Measurements from ENCODE around the gene ADARB2. TPM values are rescaled to one million over a fixed set of nuclear protein-coding genes. Genes with fewer than 3 reads are reported as not detected.
A peak's percentile ranks its signal among the peaks of the same experiment; 100 is the strongest.

Gene ADARB2
- total RNA-seq, 1 donor from 2014 or later: 0.80 TPM

GRCh38 chr10:1556496-1556895, 180.8 kb downstream of the ADARB2 start:
- Histone ChIP-seq H3K27me3 (ENCODE audit: low read depth) (peaks cover 16% of the 10 kb centered on the region), H3K36me3 (no peaks in the 10 kb centered on the region), H3K27ac (no peak overlapping the region), H3K9me3 (no peaks in the 10 kb centered on the region), H3K4me3 (no peak overlapping the region), H3K4me1 (no peaks in the 10 kb centered on the region)
- intact Hi-C loops (cut with DNase I): no loop called here
- ATAC-seq (no peak), DNase-seq (no peak)
- TF ChIP-seq CTCF (IDR thresholded peaks at IDR 0.05): no peak

- no peak for TF ChIP-seq CTCF (IDR thresholded peaks at IDR 0.05)
- no peak overlapping the region for H3K4me3 ChIP-seq
- no peak overlapping the region for H3K27ac ChIP-seq
- no peaks in the 10 kb centered on the region for H3K36me3 ChIP-seq
- H3K27me3 ChIP-seq (ENCODE audit: low read depth): peaks cover 11% of the 10 kb centered on the region
- no peaks in the 10 kb centered on the region for H3K9me3 ChIP-seq
- DNase-seq: peak; percentile 20
- no peak for ATAC-seq
- no peaks in the 10 kb centered on the region for H3K4me1 ChIP-seq
- intact Hi-C loops (cut with DNase I): no loop called here
Observed at GRCh38 chr10:1553951-1554350, 183.4 kb downstream of the ADARB2 start.

GRCh38 chr10:1552881-1553670, 184.2 kb downstream of the ADARB2 start:
- DNase-seq: peak; percentile 14
- ATAC-seq: no peak
- intact Hi-C loops (cut with DNase I): no loop called here
- Histone ChIP-seq H3K27ac (no peak overlapping the region), H3K27me3 (ENCODE audit: low read depth) (peaks cover 8% of the 10 kb centered on the region), H3K4me1 (no peaks in the 10 kb centered on the region), H3K36me3 (no peaks in the 10 kb centered on the region), H3K4me3 (no peak overlapping the region), H3K9me3 (no peaks in the 10 kb centered on the region)
- TF ChIP-seq CTCF (IDR thresholded peaks at IDR 0.05): no peak

- peaks cover 5% of the 10 kb centered on the region for H3K27me3 ChIP-seq (ENCODE audit: low read depth)
- no peaks in the 10 kb centered on the region for H3K4me1 ChIP-seq
- H3K27ac ChIP-seq: no peak overlapping the region
- no peak overlapping the region for H3K4me3 ChIP-seq
- ATAC-seq (no peak), DNase-seq (peak; percentile 9)
- H3K9me3 ChIP-seq: no peaks in the 10 kb centered on the region
- no peaks in the 10 kb centered on the region for H3K36me3 ChIP-seq
- intact Hi-C loops (cut with DNase I): no loop called here
- no peak for TF ChIP-seq CTCF (IDR thresholded peaks at IDR 0.05)
Observed at GRCh38 chr10:1552406-1552805, 184.9 kb downstream of the ADARB2 start.

GRCh38 chr10:1551636-1552338, 185.5 kb downstream of the ADARB2 start:
- Histone ChIP-seq H3K4me3 (no peak overlapping the region), H3K9me3 (no peaks in the 10 kb centered on the region), H3K27ac (no peak overlapping the region), H3K4me1 (no peaks in the 10 kb centered on the region), H3K36me3 (no peaks in the 10 kb centered on the region), H3K27me3 (ENCODE audit: low read depth) (peaks cover 5% of the 10 kb centered on the region)
- ATAC-seq: no peak
- no peak for DNase-seq
- no peak for TF ChIP-seq CTCF (IDR thresholded peaks at IDR 0.05)
- intact Hi-C loops (cut with DNase I): no loop called here
